ENCODE measurements around the gene GABRA4. TPM values are rescaled to one million over a fixed set of nuclear protein-coding genes. Genes with fewer than 3 reads are reported as not detected.

The GABRA4 gene
- total RNA-seq, 2 experiments from 2014 or later, result not detected

- no peak for DNase-seq (ENCODE audit: low spot score)
- Histone ChIP-seq H3K4me3 (ENCODE audit: low read depth, low read length, poor library complexity, severe bottlenecking) (no peak overlapping the region), H3K4me1 (ENCODE audit: insufficient read depth, low read length, poor library complexity, severe bottlenecking) (no peaks in the 10 kb centered on the region), H3K36me3 (ENCODE audit: insufficient read depth, low read length) (no peaks in the 10 kb centered on the region), H4K20me1 (ENCODE audit: insufficient read depth, low read length) (no peaks in the 10 kb centered on the region), H3K9me2 (ENCODE audit: insufficient read depth, low read length) (no peaks in the 10 kb centered on the region), H3K4me2 (ENCODE audit: low read length) (no peak overlapping the region), H2AFZ (ENCODE audit: low read length) (no peak overlapping the region), H3K27ac (ENCODE audit: low read depth, low read length, poor library complexity, severe bottlenecking) (no peak overlapping the region), H3K79me2 (ENCODE audit: insufficient read depth, low read depth, low read length) (no peaks in the 10 kb centered on the region), H3K9me3 (ENCODE audit: low read length) (no peaks in the 10 kb centered on the region)
- BruUV-seq (replicated peaks), result no TSS peak
- TF ChIP-seq EZH2phosphoT487 (IDR thresholded peaks at IDR 0.05; ENCODE audit: borderline replicate concordance, low read depth, low read length), result no peak
- no peak for TF ChIP-seq CTCF (conservative IDR thresholded peaks at IDR 0.05; ENCODE audit: low read length)
- CTCF ChIA-PET (ENCODE audit: unreplicated experiment), result no interaction called here
- intact Hi-C loops (cut with micrococcal nuclease; ENCODE audit: unreplicated experiment), result no loop called here
- POLR2A ChIA-PET, result interaction anchor here (0.6 to 1.0 kb wide), 6 partner anchors 13 to 1179 kb away, joined by 3 to 8 read pairs (median 4); no protein-coding TSS in a partner anchor
Measured at GRCh38 chr4:46975812-46976553, 17.4 kb downstream of the GABRA4 start.

- ChIA-PET POLR2A (no interaction called here), CTCF (ENCODE audit: unreplicated experiment) (no interaction called here)
- no peak for DNase-seq (ENCODE audit: low spot score)
- no peaks in the 10 kb centered on the region for H3K9me2 ChIP-seq (ENCODE audit: insufficient read depth, low read length)
- BruUV-seq (replicated peaks), result no TSS peak
- no peak overlapping the region for H3K27ac ChIP-seq (ENCODE audit: low read depth, low read length, poor library complexity, severe bottlenecking)
- H3K4me2 ChIP-seq (ENCODE audit: low read length), result no peak overlapping the region
- H2AFZ ChIP-seq (ENCODE audit: low read length), result no peak overlapping the region
- no peaks in the 10 kb centered on the region for H4K20me1 ChIP-seq (ENCODE audit: insufficient read depth, low read length)
- no peaks in the 10 kb centered on the region for H3K4me1 ChIP-seq (ENCODE audit: insufficient read depth, low read length, poor library complexity, severe bottlenecking)
- TF ChIP-seq EZH2phosphoT487 (IDR thresholded peaks at IDR 0.05; ENCODE audit: borderline replicate concordance, low read depth, low read length) (no peak), CTCF (conservative IDR thresholded peaks at IDR 0.05; ENCODE audit: low read length) (no peak)
- H3K4me3 ChIP-seq (ENCODE audit: low read depth, low read length, poor library complexity, severe bottlenecking), result no peak overlapping the region
- H3K9me3 ChIP-seq (ENCODE audit: low read length), result no peaks in the 10 kb centered on the region
- H3K36me3 ChIP-seq (ENCODE audit: insufficient read depth, low read length), result no peaks in the 10 kb centered on the region
- no peaks in the 10 kb centered on the region for H3K79me2 ChIP-seq (ENCODE audit: insufficient read depth, low read depth, low read length)
- intact Hi-C loops (cut with micrococcal nuclease; ENCODE audit: unreplicated experiment), result no loop called here
Measured at GRCh38 chr4:46974891-46975543, 18.4 kb downstream of the GABRA4 start.

GRCh38 chr4:46968847-46969246, 24.5 kb downstream of the GABRA4 start:
- DNase-seq (ENCODE audit: low spot score), result no peak
- CTCF ChIA-PET (ENCODE audit: unreplicated experiment), result no interaction called here
- Histone ChIP-seq H3K9me2 (ENCODE audit: insufficient read depth, low read length) (no peaks in the 10 kb centered on the region), H3K9me3 (ENCODE audit: low read length) (no peaks in the 10 kb centered on the region), H3K4me3 (ENCODE audit: low read depth, low read length, poor library complexity, severe bottlenecking) (no peak overlapping the region), H2AFZ (ENCODE audit: low read length) (no peak overlapping the region), H3K4me2 (ENCODE audit: low read length) (no peak overlapping the region), H3K79me2 (ENCODE audit: insufficient read depth, low read depth, low read length) (no peaks in the 10 kb centered on the region), H3K4me1 (ENCODE audit: insufficient read depth, low read length, poor library complexity, severe bottlenecking) (no peaks in the 10 kb centered on the region), H3K36me3 (ENCODE audit: insufficient read depth, low read length) (no peaks in the 10 kb centered on the region), H4K20me1 (ENCODE audit: insufficient read depth, low read length) (no peaks in the 10 kb centered on the region), H3K27ac (ENCODE audit: low read depth, low read length, poor library complexity, severe bottlenecking) (no peak overlapping the region)
- POLR2A ChIA-PET, result no interaction called here
- TF ChIP-seq EZH2phosphoT487 (IDR thresholded peaks at IDR 0.05; ENCODE audit: borderline replicate concordance, low read depth, low read length), result no peak
- no peak for TF ChIP-seq CTCF (conservative IDR thresholded peaks at IDR 0.05; ENCODE audit: low read length)
- intact Hi-C loops (cut with micrococcal nuclease; ENCODE audit: unreplicated experiment), result no loop called here
- no TSS peak for BruUV-seq (replicated peaks)

All from OCI-LY7 (cell line).